ENCODE results near the gene MFNG.

Gene MFNG

DNA sequence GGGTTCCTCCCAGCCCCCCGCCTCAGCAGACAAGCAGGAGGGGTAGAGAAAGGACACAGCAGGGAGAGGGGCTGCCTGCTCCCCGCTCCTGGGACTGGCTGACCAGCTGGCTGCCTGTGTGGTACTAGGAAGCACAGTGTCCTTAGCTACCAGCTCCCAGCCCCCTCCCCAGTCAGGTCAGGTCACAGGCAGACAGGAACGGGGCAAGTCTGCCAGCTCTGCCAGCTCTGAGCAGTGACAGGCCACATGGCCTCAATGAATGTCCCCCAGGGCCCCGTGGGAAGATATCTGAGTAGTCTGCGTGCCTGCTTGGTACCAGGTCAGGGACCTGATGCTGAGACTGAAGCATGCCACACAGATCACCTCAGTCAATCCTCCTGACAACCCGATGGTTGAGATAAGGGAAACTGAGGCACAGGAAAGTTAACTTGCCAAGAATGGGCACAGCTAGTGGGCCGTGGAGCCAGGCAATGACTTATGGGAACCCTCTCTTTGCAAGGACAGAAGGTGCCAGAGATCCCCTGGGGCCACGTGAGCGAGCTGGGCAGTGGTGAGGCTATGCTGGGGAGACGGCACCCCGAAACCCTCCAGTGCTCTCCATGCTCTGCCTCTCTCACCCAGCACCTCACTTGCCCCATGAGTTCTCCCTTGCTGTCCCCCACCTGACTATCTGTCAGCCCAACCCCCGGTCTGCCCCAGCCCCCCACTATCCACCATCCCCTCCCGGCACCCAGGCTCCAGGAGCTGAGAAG lies 13.8 kb upstream of the MFNG start:
- in situ Hi-C loops (cut with HindIII; ENCODE audit: low pct_ligation_motif_present, low pct_unique_long_range_greater_than_20kb, low sequenced_read_pairs) = no loop called here
- DNase-seq = no peak

- in situ Hi-C loops (cut with HindIII; ENCODE audit: low pct_ligation_motif_present, low pct_unique_long_range_greater_than_20kb, low sequenced_read_pairs) = no loop called here
- no peak for DNase-seq
Observed at GRCh38 chr22:37499027-37499707, 13.0 kb upstream of the MFNG start.

DNA sequence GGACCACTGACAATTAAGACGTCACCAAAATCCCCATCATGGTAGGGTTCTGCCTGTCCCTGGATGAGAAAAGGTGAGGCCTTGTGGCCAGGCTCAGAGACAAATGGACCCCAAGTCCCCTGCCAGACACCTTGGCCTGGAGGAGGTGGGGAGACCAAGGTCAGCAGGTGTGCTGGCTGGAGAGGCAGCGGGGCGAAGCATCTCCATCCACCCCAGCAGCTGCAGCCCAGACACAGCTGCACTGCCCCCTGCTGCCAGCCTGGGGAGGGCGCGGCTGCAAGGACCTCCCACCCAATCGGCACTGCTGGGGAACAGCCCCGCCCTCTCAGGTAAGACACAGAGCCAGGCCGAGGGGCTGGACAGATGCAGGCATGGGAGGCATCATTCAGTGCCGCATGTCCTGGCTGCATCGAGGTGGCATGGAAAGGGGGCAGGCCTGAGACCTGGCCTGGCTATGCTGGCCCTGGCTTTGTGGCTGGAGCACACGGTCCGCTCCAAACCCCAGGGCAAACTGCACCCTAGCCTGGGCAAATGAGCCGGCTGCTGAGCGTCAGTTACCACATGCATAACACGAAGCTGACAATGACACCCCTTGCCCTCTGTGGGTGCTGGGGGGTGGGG lies 12.2 kb upstream of the MFNG start:
- in situ Hi-C loops (cut with HindIII; ENCODE audit: low pct_ligation_motif_present, low pct_unique_long_range_greater_than_20kb, low sequenced_read_pairs) = no loop called here
- no peak for DNase-seq

DNA sequence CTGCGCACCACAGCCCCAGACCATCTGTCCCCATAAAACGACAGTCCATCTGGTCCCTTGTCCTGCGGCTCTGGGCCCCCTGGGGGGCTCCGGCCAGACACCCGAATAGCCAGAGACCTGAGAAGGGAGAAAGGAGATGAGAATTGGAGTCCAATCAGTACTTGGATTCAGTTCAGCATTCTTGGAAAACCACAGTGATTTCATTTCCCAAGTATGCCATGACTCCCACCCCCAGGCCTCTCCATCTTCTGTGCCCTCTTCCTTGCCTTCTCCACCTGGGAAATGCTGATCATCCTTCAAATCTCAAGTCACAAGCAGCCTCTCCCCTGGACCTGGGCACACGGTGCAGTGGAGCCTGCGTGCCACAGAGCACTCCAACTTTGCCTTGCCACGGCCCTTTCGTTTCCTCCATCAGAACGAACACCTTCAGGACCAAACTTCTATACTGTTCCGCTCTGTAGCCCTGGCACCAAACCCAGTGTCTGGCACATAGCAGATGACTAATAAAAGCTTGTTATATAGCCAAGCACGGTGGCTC lies 10.9 kb upstream of the MFNG start:
- peak; percentile 97 for DNase-seq
- in situ Hi-C loops (cut with HindIII; ENCODE audit: low pct_ligation_motif_present, low pct_unique_long_range_greater_than_20kb, low sequenced_read_pairs) = no loop called here

DNA sequence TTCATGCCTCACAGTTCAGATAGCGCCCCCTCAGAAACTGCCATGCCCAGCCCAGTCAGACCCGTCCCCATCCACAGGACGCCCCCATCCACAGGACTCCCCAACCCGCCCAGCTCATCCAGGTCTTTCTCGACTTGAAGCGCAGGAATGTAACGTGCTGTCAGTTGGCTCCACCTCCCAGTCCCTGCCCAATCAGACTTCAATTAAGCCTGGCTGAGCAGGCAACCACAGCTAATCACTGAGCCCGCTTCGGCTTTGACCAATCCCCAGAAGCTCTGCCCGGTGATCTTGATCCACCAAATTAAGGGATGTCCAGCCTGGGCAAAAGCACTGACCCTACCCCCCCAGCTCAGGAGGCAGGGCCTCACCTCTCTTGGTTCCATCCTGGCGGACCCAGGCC lies 10.5 kb upstream of the MFNG start:
- peak; percentile 92 for DNase-seq
- in situ Hi-C loops (cut with HindIII; ENCODE audit: low pct_ligation_motif_present, low pct_unique_long_range_greater_than_20kb, low sequenced_read_pairs) = no loop called here

GRCh38 chr22:37493979-37494378 lies 7.8 kb upstream of the MFNG start:
- in situ Hi-C loops (cut with HindIII; ENCODE audit: low pct_ligation_motif_present, low pct_unique_long_range_greater_than_20kb, low sequenced_read_pairs) = no loop called here
- DNase-seq = no peak

- in situ Hi-C loops (cut with HindIII; ENCODE audit: low pct_ligation_motif_present, low pct_unique_long_range_greater_than_20kb, low sequenced_read_pairs) = no loop called here
- DNase-seq = peak; percentile 79
Observed at GRCh38 chr22:37492428-37493344, 6.5 kb upstream of the MFNG start.

- no peak for DNase-seq
- in situ Hi-C loops (cut with HindIII; ENCODE audit: low pct_ligation_motif_present, low pct_unique_long_range_greater_than_20kb, low sequenced_read_pairs) = no loop called here
Observed at GRCh38 chr22:37491559-37492427, 5.6 kb upstream of the MFNG start.

DNA sequence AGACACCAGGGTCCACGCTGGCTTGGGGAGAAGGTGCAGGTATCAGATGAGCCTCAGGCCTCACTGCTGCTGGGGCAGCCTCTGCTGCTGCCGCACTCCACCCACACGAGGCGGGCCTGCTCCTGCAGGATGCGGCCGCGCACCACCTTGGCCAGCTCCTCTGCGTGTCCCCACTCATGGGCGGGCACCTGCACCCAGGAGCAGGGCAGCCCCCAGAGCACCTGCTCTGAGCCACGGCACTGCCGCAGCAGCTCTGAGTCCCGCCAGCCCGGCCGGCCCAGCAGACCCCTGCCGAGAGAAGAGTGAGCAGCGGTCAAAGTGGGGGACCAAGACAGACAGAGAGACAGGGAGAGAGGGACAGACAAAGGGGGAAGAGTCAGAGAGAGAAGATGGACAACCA lies 4.9 kb upstream of the MFNG start:
- in situ Hi-C loops (cut with HindIII; ENCODE audit: low pct_ligation_motif_present, low pct_unique_long_range_greater_than_20kb, low sequenced_read_pairs) = no loop called here
- no peak for DNase-seq

DNA sequence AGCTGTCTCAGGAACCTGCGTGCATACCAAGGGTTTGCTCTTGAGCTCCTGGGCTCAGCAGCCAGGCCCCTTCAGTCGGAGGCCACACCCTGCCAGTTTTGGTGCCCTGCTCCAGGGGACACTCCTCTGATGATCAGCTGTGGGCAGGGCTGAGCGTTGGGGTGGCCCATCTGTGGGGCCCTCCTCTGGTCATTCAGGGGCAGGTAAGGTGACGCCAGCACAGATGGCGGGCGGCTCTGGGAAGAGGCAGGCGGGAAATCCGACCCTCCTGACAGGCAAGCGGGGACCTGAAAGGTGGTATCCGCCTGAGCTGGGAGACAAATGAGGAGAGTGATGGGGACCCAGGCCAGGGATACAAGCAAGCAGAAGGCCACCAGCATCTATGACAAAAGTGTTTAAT lies 3.8 kb upstream of the MFNG start:
- DNase-seq = no peak
- in situ Hi-C loops (cut with HindIII; ENCODE audit: low pct_ligation_motif_present, low pct_unique_long_range_greater_than_20kb, low sequenced_read_pairs) = no loop called here

DNA sequence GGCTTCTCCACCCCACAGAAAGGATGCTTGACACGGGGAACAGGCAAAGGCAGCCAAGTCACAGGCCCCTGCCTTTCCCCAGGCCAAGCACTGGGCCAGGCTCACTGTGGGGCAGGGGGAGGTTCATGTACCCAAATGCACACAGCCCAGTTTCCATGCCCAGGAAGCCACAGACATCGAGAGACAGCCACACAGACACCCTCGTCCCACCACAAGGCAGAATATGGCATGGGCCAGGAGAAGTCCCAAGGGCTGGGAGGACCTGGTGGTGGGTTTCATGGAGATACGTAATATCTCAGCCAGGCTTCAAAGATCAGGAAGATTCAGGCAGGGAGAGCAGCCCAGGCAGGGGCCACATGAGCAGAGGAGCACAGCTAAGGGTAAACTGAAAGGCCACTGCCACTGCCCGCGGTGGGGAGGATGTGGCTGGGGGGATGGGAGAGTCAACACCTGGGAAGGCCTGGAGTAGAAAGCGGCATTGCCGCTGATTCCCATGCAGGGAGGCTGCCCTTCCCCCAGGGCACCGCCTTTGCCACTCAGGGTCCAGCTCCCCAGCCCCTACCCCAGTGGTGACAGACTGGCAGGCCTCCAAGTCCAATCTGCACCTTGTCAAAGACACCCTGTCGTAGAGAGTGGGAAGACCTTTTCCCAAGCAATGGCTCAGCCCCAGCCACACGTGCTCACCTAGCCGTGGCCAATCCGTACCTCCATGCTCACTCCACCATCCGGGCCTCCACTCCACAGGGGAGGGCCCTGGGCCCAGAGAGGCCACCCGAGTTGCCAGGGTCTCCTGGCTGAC lies 2.4 kb upstream of the MFNG start:
- in situ Hi-C loops (cut with HindIII; ENCODE audit: low pct_ligation_motif_present, low pct_unique_long_range_greater_than_20kb, low sequenced_read_pairs) = no loop called here
- no peak for DNase-seq

DNA sequence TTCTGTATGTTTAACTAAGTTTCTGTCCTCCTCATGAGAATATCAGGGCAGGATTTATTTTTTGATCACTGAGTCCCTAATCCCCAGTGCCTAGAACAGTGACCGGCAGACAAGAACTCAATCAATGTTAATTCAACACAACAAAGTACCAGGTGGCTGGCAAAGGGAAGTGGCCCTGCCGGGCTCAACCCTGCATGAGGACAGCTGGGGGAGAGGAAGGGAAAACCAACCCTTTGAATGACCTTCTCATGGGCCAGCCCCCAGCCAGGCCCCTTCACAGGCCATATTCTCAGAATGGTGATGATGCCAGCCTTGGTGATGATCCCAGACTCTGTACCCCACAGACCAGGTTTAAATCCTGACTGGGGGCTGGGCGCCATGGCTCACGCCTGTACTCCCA lies 1.4 kb upstream of the MFNG start:
- in situ Hi-C loops (cut with HindIII; ENCODE audit: low pct_ligation_motif_present, low pct_unique_long_range_greater_than_20kb, low sequenced_read_pairs) = no loop called here
- DNase-seq = no peak

DNA sequence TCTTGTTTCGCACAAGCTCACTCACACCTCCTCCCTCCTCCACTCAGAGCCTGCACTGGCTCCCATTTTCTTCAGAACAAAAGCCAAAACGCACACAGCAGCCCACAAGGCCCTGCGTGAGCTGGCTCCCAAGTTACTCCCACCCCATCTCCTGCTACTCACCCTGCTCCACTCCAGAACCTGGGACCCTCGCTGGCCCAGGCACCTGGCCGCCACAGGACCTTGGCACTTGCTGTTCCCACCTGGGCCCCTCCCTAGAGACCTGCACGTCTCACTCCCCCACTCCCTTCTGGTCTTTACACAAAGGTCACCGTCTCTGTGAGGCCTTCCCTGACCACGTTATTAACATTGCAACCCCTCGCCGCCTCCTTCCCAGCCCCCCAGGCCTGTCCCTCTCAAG lies 945 bp upstream of the MFNG start:
- in situ Hi-C loops (cut with HindIII; ENCODE audit: low pct_ligation_motif_present, low pct_unique_long_range_greater_than_20kb, low sequenced_read_pairs) = no loop called here
- DNase-seq = no peak

DNA sequence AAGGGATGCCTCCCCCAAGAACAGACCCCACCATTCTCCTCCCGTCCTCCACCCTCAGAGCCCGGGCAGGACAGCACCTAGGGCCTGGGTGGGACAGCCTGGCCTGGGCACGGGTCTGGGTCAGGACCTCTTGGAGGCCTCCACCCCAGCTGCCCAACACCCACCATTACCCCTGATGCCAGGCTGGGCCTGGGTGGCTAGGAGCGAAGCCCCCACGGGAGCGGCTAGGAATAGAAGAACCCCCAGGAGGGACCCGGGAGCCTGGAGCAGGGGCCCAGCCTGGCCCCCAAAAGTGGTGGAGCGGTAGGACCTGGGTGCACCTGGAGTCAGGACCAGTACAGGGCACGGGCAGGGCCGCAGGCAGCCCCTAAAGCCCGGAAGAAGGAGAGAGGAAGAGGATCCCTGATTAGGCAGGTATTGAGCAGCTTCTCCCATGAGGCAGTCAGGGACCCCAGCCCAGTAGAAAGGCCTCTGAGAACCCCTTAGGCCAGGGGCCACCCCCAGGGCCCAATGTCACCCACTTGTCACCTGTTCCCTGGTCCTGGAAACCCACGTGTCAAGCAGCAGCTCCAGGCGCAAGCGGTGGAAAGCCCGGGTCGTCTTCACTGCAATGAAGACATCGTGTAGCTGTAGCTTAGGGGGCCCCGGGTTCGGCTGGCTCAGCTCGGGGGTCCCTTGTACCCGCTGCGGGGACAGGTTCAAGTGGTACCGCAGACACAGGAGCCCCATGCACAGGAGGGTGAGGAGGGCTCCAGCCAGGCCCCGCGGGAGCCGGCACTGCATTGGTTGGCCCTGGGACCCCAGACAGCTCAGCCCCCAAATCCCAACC lies 575 bp downstream of the MFNG start:
- in situ Hi-C loops (cut with HindIII; ENCODE audit: low pct_ligation_motif_present, low pct_unique_long_range_greater_than_20kb, low sequenced_read_pairs) = no loop called here
- DNase-seq = no peak

GRCh38 chr22:37484480-37485394 lies 1.4 kb downstream of the MFNG start:
- no peak for DNase-seq
- in situ Hi-C loops (cut with HindIII; ENCODE audit: low pct_ligation_motif_present, low pct_unique_long_range_greater_than_20kb, low sequenced_read_pairs) = no loop called here
